HG03280 (cell line): Measurements from ENCODE around the gene TSTD2.

Experiments
- ATAC-seq: cut with Tn5 transposase; IDR thresholded peaks from one replicate; pipeline ENCODE4 v1.9.1; 2021; ENCODE audit warnings: mild to moderate bottlenecking, moderate library complexity; ENCODE audit not compliant: unreplicated experiment

Gene TSTD2

GRCh38 chr9:97632985-97633858, at the start of gene TSTD2, which contains the start of gene NCBP1:
TSS of gene TSTD2 (minus strand) at chr9:97633368. CDS start at chr9:97627562, 5,806 bp downstream.
TSS of gene NCBP1 (plus strand) at chr9:97633821. CDS start at chr9:97633882, 61 bp downstream.
- peak; percentile 83 for ATAC-seq

GRCh38 chr9:97682242-97682641, 49.1 kb upstream of the TSTD2 start:
- no peak for ATAC-seq

GRCh38 chr9:97675655-97676054, 42.5 kb upstream of the TSTD2 start:
- no peak for ATAC-seq

GRCh38 chr9:97673922-97674321, 40.8 kb upstream of the TSTD2 start:
- ATAC-seq = no peak

GRCh38 chr9:97672403-97672802, 39.2 kb upstream of the TSTD2 start:
- no peak for ATAC-seq

- ATAC-seq = no peak
Observed at GRCh38 chr9:97670586-97670985, 37.4 kb upstream of the TSTD2 start.

- no peak for ATAC-seq
Observed at GRCh38 chr9:97668485-97668884, 35.3 kb upstream of the TSTD2 start.

GRCh38 chr9:97666907-97667686, 33.9 kb upstream of the TSTD2 start:
- no peak for ATAC-seq

GRCh38 chr9:97665742-97666141, 32.6 kb upstream of the TSTD2 start:
- ATAC-seq = no peak

GRCh38 chr9:97660847-97661246, 27.7 kb upstream of the TSTD2 start:
- no peak for ATAC-seq

- ATAC-seq = no peak
Observed at GRCh38 chr9:97660340-97660739, 27.2 kb upstream of the TSTD2 start.

GRCh38 chr9:97659771-97660170, 26.6 kb upstream of the TSTD2 start:
- no peak for ATAC-seq

- no peak for ATAC-seq
Observed at GRCh38 chr9:97658707-97659106, 25.5 kb upstream of the TSTD2 start.

- no peak for ATAC-seq
Observed at GRCh38 chr9:97651646-97652045, 18.5 kb upstream of the TSTD2 start.

- no peak for ATAC-seq
Observed at GRCh38 chr9:97647996-97648395, 14.8 kb upstream of the TSTD2 start.

- no peak for ATAC-seq
Observed at GRCh38 chr9:97645720-97646119, 12.6 kb upstream of the TSTD2 start.

- ATAC-seq = no peak
Observed at GRCh38 chr9:97640325-97640724, 7.2 kb upstream of the TSTD2 start.

GRCh38 chr9:97638666-97639065, 5.5 kb upstream of the TSTD2 start:
- no peak for ATAC-seq

GRCh38 chr9:97636903-97637302, 3.7 kb upstream of the TSTD2 start:
- ATAC-seq = no peak

GRCh38 chr9:97635026-97635425, 1.9 kb upstream of the TSTD2 start:
- no peak for ATAC-seq

- ATAC-seq = no peak
Observed at GRCh38 chr9:97633859-97634490, 807 bp upstream of the TSTD2 start.
